Islet precursor cell (in vitro differentiated cells): ENCODE results near the gene KAZN.
A peak's percentile ranks its signal among the peaks of the same experiment; 100 is the strongest.
"Not testable (repeated sequence)": the region's sequence is repeated elsewhere in the genome, so short reads cannot be mapped to it uniquely, and the experiment has no call there.

Experiments
- DNase-seq: peaks from one replicate; pipeline ENCODE4 v3.0.0-alpha.2; 2018

The KAZN gene

GRCh38 chr1:15128520-15129313 is 530.2 kb downstream of the KAZN start:
- DNase-seq: peak; percentile 88

- no peak for DNase-seq
Measured at GRCh38 chr1:15129944-15130343, 531.5 kb downstream of the KAZN start.

GRCh38 chr1:15130607-15131006 is 532.1 kb downstream of the KAZN start:
- DNase-seq: no peak

- no peak for DNase-seq
Measured at GRCh38 chr1:15132965-15133364, 534.5 kb downstream of the KAZN start.

GRCh38 chr1:15134285-15134684 is 535.8 kb downstream of the KAZN start:
- no peak for DNase-seq

- DNase-seq: not testable (repeated sequence)
Measured at GRCh38 chr1:15135604-15136003, 537.1 kb downstream of the KAZN start.

GRCh38 chr1:15137809-15138208 is 539.3 kb downstream of the KAZN start:
- no peak for DNase-seq

GRCh38 chr1:15139654-15140350 is 541.3 kb downstream of the KAZN start:
- DNase-seq: peak; percentile 100

- no peak for DNase-seq
Measured at GRCh38 chr1:15141935-15142539, 543.6 kb downstream of the KAZN start.

GRCh38 chr1:15145327-15145726 is 546.8 kb downstream of the KAZN start:
- DNase-seq: no peak

- no peak for DNase-seq
Measured at GRCh38 chr1:15146142-15146680, 547.7 kb downstream of the KAZN start.

- DNase-seq: peak; percentile 71
Measured at GRCh38 chr1:15146971-15147376, 548.5 kb downstream of the KAZN start.

- DNase-seq: no peak
Measured at GRCh38 chr1:15148004-15148403, 549.5 kb downstream of the KAZN start.

GRCh38 chr1:15148475-15148874 is 550.0 kb downstream of the KAZN start:
- DNase-seq: no peak

GRCh38 chr1:15148941-15149340 is 550.5 kb downstream of the KAZN start:
- DNase-seq: no peak

- no peak for DNase-seq
Measured at GRCh38 chr1:15150376-15150775, 551.9 kb downstream of the KAZN start.

GRCh38 chr1:15151377-15151806 is 552.9 kb downstream of the KAZN start:
- DNase-seq: peak; percentile 96

- no peak for DNase-seq
Measured at GRCh38 chr1:15151871-15152270, 553.4 kb downstream of the KAZN start.

- DNase-seq: peak; percentile 94
Measured at GRCh38 chr1:15152318-15153183, 554.1 kb downstream of the KAZN start.

GRCh38 chr1:15153184-15153841 is 554.8 kb downstream of the KAZN start, which contains the start of gene TMEM51:
TMEM51 (plus strand) TSS chr1:15153747; CDS start chr1:15215088, 61,341 bp downstream.
- peak; percentile 93 for DNase-seq

- DNase-seq: peak; percentile 86
Measured at GRCh38 chr1:15153842-15154479, 555.5 kb downstream of the KAZN start.
